Measurements from ENCODE around the gene ZFP64. TPM values are rescaled to one million over a fixed set of nuclear protein-coding genes. Genes with fewer than 3 reads are reported as not detected.
"Not testable (repeated sequence)": the region's sequence is repeated elsewhere in the genome, so short reads cannot be mapped to it uniquely, and the experiment has no call there.

ZFP64 gene
- total RNA-seq, 2 experiments from 2014 or later = 2.5 to 3.2 TPM

DNA sequence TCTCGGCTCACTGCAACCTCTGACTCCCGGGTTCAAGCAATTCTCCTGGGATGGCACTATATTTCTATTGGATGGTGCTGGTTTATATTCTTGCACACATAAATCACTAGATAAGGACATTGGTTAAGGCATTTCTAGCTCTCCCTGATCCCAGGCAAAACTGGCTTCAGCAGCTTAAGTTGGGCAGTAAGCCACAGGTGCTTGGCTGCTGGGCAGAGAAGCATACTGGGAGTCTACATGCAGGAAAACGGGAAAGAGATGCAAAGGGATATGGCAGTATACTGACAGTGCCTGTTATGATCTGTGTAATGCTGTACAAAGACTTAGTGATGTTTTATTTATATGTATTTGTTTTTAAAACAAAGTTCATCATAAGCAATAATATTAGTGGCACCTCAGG, 33.3 kb upstream of the ZFP64 start:
- peaks cover 5% of the 10 kb centered on the region for H3K36me3 Mint-ChIP-seq (ENCODE audit: low read depth)
- intact Hi-C loops (cut with DNase I, micrococcal nuclease) = no loop called here
- DNase-seq (no peak), ATAC-seq (ENCODE audit: poor library complexity) (no peak)
- H3K4me3 Mint-ChIP-seq = no peak overlapping the region
- TF ChIP-seq, protein P1, sequence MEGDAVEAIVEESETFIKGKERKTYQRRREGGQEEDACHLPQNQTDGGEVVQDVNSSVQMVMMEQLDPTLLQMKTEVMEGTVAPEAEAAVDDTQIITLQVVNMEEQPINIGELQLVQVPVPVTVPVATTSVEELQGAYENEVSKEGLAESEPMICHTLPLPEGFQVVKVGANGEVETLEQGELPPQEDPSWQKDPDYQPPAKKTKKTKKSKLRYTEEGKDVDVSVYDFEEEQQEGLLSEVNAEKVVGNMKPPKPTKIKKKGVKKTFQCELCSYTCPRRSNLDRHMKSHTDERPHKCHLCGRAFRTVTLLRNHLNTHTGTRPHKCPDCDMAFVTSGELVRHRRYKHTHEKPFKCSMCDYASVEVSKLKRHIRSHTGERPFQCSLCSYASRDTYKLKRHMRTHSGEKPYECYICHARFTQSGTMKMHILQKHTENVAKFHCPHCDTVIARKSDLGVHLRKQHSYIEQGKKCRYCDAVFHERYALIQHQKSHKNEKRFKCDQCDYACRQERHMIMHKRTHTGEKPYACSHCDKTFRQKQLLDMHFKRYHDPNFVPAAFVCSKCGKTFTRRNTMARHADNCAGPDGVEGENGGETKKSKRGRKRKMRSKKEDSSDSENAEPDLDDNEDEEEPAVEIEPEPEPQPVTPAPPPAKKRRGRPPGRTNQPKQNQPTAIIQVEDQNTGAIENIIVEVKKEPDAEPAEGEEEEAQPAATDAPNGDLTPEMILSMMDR (IDR thresholded peaks at IDR 0.05) = no peak
- ChIA-PET CTCF (no interaction called here), POLR2A (no interaction called here)
- Histone ChIP-seq H3K4me3 (ENCODE audit: low read length) (no peak overlapping the region), H3K36me3 (ENCODE audit: insufficient read depth, low read length) (no peaks in the 10 kb centered on the region), H3K27me3 (ENCODE audit: control insufficient read depth in 1 of 2, insufficient read depth in 2 of 2, low read length in 2 of 2) (peaks cover 5 to 9% of the 10 kb centered on the region in 2 experiments), H3K4me1 (ENCODE audit: insufficient read depth, low read length) (no peaks in the 10 kb centered on the region), H3K27ac (ENCODE audit: low read depth in 1 of 2, low read length in 2 of 2) (no peak overlapping the region), H3K9me3 (ENCODE audit: control insufficient read depth in 1 of 2, insufficient read depth in 1 of 2, low read length in 2 of 2) (peaks cover 9 to 13% of the 10 kb centered on the region in 2 experiments)
- no peaks in the 10 kb centered on the region for H3K4me1 Mint-ChIP-seq (ENCODE audit: low read depth)
- H3K27me3 Mint-ChIP-seq = peaks cover 17% of the 10 kb centered on the region
- H3K9me3 Mint-ChIP-seq = peaks cover 4% of the 10 kb centered on the region
- H3K27ac Mint-ChIP-seq = no peak overlapping the region

- H3K4me1 Mint-ChIP-seq (ENCODE audit: low read depth); ATAC-seq (ENCODE audit: poor library complexity); intact Hi-C loops (cut with DNase I, micrococcal nuclease); H3K36me3 Mint-ChIP-seq (ENCODE audit: low read depth); POLR2A ChIA-PET; H3K36me3 ChIP-seq (ENCODE audit: insufficient read depth, low read length); H3K27ac Mint-ChIP-seq; H3K27me3 ChIP-seq (ENCODE audit: control insufficient read depth in 1 of 2, insufficient read depth in 2 of 2, low read length in 2 of 2); H3K27ac ChIP-seq (ENCODE audit: low read depth in 1 of 2, low read length in 2 of 2); H3K4me3 ChIP-seq (ENCODE audit: low read length); H3K4me3 Mint-ChIP-seq; H3K4me1 ChIP-seq (ENCODE audit: insufficient read depth, low read length); DNase-seq; CTCF ChIA-PET: not testable (repeated sequence)
- H3K27me3 Mint-ChIP-seq = peaks cover 18% of the 10 kb centered on the region
- peaks cover 12% of the 10 kb centered on the region for H3K9me3 Mint-ChIP-seq
- peaks cover 19 to 20% of the 10 kb centered on the region in 2 experiments for H3K9me3 ChIP-seq (ENCODE audit: control insufficient read depth in 1 of 2, insufficient read depth in 1 of 2, low read length in 2 of 2)
These were observed 29.8 kb upstream of the ZFP64 start for GRCh38 chr20:52221362-52221761.

- peaks cover 12% of the 10 kb centered on the region for H3K9me3 Mint-ChIP-seq
- peaks cover 18% of the 10 kb centered on the region for H3K27me3 Mint-ChIP-seq
- intact Hi-C loops (cut with DNase I, micrococcal nuclease); H3K36me3 Mint-ChIP-seq (ENCODE audit: low read depth); H3K4me1 ChIP-seq (ENCODE audit: insufficient read depth, low read length); CTCF ChIA-PET; H3K27ac Mint-ChIP-seq; H3K4me3 ChIP-seq (ENCODE audit: low read length); H3K36me3 ChIP-seq (ENCODE audit: insufficient read depth, low read length); DNase-seq; H3K27me3 ChIP-seq (ENCODE audit: control insufficient read depth in 1 of 2, insufficient read depth in 2 of 2, low read length in 2 of 2); H3K27ac ChIP-seq (ENCODE audit: low read depth in 1 of 2, low read length in 2 of 2); ATAC-seq (ENCODE audit: poor library complexity); H3K4me3 Mint-ChIP-seq; H3K4me1 Mint-ChIP-seq (ENCODE audit: low read depth); POLR2A ChIA-PET: not testable (repeated sequence)
- peaks cover 19 to 21% of the 10 kb centered on the region in 2 experiments for H3K9me3 ChIP-seq (ENCODE audit: control insufficient read depth in 1 of 2, insufficient read depth in 1 of 2, low read length in 2 of 2)
These were observed 29.3 kb upstream of the ZFP64 start for GRCh38 chr20:52220891-52221290.

- Histone ChIP-seq H3K27ac (ENCODE audit: low read depth in 1 of 2, low read length in 2 of 2) (no peak overlapping the region), H3K36me3 (ENCODE audit: insufficient read depth, low read length) (no peaks in the 10 kb centered on the region), H3K9me3 (ENCODE audit: control insufficient read depth in 1 of 2, insufficient read depth in 1 of 2, low read length in 2 of 2) (peaks cover 19 to 21% of the 10 kb centered on the region in 2 experiments), H3K4me1 (ENCODE audit: insufficient read depth, low read length) (no peaks in the 10 kb centered on the region), H3K4me3 (ENCODE audit: low read length) (no peak overlapping the region), H3K27me3 (ENCODE audit: control insufficient read depth in 1 of 2, insufficient read depth in 2 of 2, low read length in 2 of 2) (peaks cover 0 to 6% of the 10 kb centered on the region in 2 experiments)
- TF ChIP-seq, protein P1 (IDR thresholded peaks at IDR 0.05) = no peak
- ChIA-PET CTCF (no interaction called here), POLR2A (no interaction called here)
- intact Hi-C loops (cut with DNase I, micrococcal nuclease) = no loop called here
- H3K36me3 Mint-ChIP-seq (ENCODE audit: low read depth) = peaks cover 5% of the 10 kb centered on the region
- peaks cover 12% of the 10 kb centered on the region for H3K9me3 Mint-ChIP-seq
- ATAC-seq (ENCODE audit: poor library complexity) = no peak
- no peak overlapping the region for H3K27ac Mint-ChIP-seq
- H3K27me3 Mint-ChIP-seq = peaks cover 27% of the 10 kb centered on the region
- no peak for DNase-seq
- no peak overlapping the region for H3K4me3 Mint-ChIP-seq
- no peaks in the 10 kb centered on the region for H3K4me1 Mint-ChIP-seq (ENCODE audit: low read depth)
These were observed 27.9 kb upstream of the ZFP64 start for GRCh38 chr20:52219441-52219840.

All from CD4-positive, alpha-beta T cell (primary cell).